WI38 (cell line): Measurements from ENCODE around the gene CEP83.
"Not testable (repeated sequence)": the region's sequence is repeated elsewhere in the genome, so short reads cannot be mapped to it uniquely, and the experiment has no call there.

Source experiments
- H3K4me3 ChIP-seq: 2 replicates; pipeline ENCODE4 v1.5.1; 2011; ENCODE audit warnings: low read depth, mild to moderate bottlenecking, control low read depth, low read length
- TF ChIP-seq, protein P1 (sequence below): IDR thresholded peaks from 2 replicates; pipeline ENCODE4 v1.5.1; 2012; ENCODE audit warnings: low read depth, mild to moderate bottlenecking, control low read depth, low read length

The CEP83 gene

DNA sequence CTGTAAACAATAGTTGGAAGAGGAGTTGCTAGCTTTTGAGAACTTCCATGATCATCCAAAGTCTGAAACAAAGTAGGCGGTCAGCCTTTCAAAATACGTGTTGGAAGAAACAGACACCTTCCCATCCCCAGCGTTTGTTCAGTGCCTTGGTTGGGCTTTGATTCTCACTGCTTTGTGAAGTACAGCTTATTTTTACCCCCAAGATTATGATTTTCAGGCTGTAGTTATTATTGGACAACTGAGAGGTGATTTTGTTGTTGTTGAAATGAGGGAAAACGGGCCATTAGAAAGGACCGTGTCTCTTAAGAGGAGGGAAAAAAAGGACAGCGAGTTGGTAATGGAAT lies 921 bp upstream of the CEP83 start:
- H3K4me3 ChIP-seq: peak overlapping the region; percentile 87
- TF ChIP-seq, protein P1, sequence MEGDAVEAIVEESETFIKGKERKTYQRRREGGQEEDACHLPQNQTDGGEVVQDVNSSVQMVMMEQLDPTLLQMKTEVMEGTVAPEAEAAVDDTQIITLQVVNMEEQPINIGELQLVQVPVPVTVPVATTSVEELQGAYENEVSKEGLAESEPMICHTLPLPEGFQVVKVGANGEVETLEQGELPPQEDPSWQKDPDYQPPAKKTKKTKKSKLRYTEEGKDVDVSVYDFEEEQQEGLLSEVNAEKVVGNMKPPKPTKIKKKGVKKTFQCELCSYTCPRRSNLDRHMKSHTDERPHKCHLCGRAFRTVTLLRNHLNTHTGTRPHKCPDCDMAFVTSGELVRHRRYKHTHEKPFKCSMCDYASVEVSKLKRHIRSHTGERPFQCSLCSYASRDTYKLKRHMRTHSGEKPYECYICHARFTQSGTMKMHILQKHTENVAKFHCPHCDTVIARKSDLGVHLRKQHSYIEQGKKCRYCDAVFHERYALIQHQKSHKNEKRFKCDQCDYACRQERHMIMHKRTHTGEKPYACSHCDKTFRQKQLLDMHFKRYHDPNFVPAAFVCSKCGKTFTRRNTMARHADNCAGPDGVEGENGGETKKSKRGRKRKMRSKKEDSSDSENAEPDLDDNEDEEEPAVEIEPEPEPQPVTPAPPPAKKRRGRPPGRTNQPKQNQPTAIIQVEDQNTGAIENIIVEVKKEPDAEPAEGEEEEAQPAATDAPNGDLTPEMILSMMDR: no peak

DNA sequence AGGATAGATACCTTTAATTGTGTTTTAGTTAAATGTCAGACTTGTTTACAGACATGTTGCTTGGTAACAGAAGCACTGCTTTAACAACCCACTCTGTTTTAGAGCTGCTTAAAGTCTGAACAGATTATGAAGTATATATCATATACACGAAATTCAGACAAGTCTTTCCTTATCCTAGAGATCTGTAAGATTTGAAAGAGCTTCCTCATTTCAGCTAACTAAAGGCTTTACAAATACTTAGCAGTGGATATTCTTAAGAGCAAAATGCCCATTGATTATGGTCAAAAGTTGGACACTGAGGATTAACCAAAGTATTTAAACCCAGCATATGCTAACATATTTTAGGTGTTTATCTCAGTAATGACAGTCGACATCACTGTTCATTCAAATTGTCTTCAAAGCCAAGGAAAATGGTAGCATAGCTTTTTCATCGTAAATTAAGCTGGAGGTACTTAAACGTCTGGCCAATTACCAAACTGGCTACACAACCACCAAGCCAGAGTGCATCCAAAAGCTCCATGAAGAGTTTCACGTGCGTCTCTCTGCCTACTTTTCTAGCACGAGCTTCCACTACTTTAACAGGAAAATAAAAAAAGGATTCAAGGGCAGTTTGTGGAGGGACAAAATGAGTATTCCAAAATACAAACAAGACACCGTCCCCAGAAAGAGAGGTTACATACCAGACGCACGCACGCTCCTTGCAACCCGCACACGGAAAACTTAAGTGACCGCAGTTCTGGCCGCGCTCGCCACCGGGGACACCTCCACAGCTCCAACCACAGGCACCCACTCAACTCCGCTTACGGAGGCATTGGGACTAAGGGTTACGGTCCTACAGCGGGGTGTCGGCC lies 565 bp downstream of the CEP83 start:
- peak overlapping the region; percentile 87 for H3K4me3 ChIP-seq
- TF ChIP-seq, protein P1: no peak

DNA sequence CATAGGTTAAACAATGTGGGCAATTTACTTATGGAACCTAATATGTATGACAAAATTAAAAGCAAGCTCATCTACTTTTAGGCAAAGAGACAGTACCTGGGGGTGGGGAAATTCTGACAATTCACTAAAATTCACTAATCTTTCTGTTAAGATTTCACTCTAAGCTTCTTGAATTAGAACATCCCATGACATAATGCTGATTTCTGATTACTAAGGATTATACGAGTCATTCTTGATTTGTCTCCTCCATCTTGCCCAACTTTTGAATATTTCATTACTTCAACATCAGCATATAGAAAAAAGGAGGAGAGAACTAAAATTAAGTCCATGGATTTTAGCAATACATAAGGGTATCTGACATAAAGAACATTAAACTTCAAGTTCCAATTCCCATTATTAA lies 2.4 kb downstream of the CEP83 start:
- TF ChIP-seq, protein P1: no peak

DNA sequence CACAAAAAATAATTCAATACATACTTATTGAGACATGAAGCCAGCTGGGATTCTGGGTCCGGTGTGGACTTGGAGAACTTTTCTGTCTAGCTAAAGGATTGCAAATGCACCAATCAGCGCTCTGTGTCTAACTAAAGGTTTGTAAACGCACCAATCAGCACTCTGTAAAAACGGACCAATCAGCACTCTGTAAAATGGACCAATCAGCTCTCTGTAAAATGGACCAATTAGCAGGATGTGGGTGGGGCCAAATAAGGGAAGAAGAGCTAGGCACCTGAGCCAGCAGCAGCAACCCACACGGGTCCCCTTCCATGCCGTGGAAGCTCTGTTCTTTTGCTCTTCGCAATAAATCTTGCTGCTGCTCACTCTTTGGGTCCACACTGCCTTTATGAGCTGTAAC lies 5.3 kb downstream of the CEP83 start:
- H3K4me3 ChIP-seq: not testable (repeated sequence)

More for the DNA sequence above, 2.4 kb downstream of the CEP83 start:
- no peak overlapping the region for H3K4me3 ChIP-seq

DNA sequence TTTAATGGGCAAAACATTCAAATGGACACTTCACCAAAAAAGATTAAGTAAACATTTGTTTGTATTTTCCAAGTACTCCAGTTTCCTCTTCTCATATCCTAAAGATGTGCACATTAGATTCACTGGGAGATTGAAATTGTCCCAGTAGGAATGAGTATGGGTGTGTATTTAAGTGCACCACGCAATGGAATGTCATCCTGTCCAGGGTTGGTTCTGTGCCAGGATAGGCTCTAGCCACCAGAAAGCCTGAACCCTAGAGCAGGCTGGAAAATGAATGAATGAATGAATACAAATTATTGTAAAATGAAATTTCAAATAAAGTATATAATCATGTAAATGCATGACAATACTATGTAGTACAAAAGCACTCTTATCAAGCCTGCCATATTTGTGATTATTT lies 14.0 kb downstream of the CEP83 start:
- H3K4me3 ChIP-seq: no peak overlapping the region
- TF ChIP-seq, protein P1: no peak

DNA sequence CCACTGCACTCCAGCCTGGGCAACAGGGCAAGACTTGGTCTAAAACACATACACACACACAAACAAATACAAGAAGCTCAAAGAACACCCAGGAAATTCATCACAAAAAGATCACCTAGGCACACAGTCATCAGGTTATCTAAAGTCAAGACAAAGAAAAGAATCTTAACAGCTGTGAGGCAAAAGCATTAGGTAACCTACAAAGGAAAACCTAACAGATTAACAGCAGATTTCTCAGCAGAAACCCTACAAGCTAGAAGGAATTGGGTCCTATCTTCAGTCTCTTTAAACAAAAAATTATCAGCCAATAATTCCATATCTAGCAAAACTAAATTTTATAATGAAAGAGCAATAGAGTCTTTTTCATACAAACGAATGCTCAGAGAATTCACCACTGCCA lies 22.4 kb downstream of the CEP83 start:
- TF ChIP-seq, protein P1: no peak
- no peak overlapping the region for H3K4me3 ChIP-seq

DNA sequence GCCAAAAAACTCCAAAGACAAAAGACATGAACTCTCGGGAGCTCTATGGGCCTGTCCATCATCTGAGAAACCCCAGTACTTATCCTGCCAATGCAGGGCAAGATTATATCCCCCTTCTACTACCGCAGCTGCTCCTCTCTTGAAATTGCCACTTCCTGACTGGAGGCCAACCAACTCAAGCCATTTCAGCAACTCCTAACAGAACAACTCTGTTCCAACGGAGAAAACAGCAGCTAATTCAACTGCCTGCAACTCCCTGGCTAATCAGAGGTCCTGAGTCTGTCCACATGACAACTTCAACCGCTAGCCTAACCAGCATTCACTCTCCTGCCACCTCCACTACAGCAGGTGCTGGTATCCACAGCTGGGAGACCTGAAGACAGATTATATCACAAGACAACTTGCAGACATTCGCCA lies 24.1 kb downstream of the CEP83 start:
- H3K4me3 ChIP-seq: no peak overlapping the region
- TF ChIP-seq, protein P1: no peak

DNA sequence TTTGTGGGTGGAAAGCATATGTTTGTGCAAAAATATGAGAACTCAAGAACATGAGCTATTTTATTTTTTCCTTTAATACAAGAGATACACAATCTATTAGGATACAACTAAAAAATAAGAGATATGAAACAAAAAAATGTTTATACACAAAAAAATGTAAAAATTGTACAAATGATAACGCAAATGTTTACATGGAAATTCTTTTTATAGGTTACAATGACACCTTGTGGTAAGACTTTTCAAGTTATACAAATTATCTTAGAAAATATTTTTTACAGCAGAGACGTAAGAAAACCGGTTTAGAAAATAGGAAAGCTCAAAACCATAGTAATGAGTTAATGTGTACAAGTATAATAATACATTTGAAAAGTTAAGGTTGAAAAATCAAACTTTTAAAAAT lies 25.5 kb downstream of the CEP83 start:
- no peak overlapping the region for H3K4me3 ChIP-seq
- TF ChIP-seq, protein P1: no peak
